ENCODE results near the gene S100A2.
"Not testable (repeated sequence)": the region's sequence is repeated elsewhere in the genome, so short reads cannot be mapped to it uniquely, and the experiment has no call there.

Gene S100A2

DNA sequence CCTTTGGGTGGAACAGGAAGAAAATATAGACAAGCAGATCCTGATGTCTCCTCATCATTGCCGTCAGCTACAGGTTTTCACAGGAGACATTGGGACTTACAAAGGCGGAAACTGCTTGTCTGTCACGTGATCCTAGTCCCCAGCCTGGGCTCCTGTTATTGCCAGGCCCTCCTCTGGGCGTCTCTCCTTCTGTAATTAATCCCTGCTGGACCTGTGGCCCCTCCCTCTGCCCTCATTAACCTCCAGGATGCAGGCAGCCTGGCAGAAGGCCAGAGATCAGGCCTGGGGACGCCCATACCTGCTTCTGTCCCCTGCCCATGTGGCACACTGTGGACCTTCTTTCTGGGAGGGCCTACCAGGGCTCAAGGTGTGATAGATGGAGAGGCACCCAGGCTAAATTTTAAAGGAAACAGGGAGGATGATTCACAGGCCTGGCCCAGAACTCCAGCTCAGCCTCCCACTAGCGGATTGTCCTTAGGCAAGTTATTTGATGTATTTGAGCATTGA lies 27.3 kb downstream of the S100A2 start:
- H3K27ac ChIP-seq, result peak overlapping the region in 16 of 21 experiments; percentile 23 to 100 (median 80)
- no peak overlapping the region for H3K4me3 ChIP-seq

DNA sequence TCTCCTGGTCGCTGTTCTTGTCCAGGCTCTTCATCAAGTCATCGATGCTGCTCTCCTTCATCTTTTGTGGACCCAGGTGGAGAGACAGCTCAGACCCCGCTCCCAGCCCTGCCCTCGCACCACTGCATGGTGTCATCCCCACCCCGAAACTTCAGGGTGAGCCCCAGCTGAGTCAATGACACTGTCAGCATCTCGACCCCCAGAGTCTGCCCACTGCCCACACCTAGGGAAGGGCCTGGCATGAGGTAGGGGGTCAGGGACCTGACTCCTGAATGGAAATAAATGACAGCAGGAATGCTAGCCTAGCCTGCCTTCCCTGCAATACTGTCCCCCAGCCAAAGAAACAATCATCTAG lies 28.3 kb downstream of the S100A2 start:
- Histone ChIP-seq H3K4me3 (no peak overlapping the region), H3K27ac (peak overlapping the region in 15 of 21 experiments; percentile 93 to 100 (median 99))

- Histone ChIP-seq H3K27ac (peak overlapping the region in 20 of 21 experiments; percentile 92 to 100 (median 98)), H3K4me3 (peak overlapping the region; percentile 51 to 92 (median 72))
Measured at GRCh38 chr1:153536671-153537375, 28.8 kb downstream of the S100A2 start.

DNA sequence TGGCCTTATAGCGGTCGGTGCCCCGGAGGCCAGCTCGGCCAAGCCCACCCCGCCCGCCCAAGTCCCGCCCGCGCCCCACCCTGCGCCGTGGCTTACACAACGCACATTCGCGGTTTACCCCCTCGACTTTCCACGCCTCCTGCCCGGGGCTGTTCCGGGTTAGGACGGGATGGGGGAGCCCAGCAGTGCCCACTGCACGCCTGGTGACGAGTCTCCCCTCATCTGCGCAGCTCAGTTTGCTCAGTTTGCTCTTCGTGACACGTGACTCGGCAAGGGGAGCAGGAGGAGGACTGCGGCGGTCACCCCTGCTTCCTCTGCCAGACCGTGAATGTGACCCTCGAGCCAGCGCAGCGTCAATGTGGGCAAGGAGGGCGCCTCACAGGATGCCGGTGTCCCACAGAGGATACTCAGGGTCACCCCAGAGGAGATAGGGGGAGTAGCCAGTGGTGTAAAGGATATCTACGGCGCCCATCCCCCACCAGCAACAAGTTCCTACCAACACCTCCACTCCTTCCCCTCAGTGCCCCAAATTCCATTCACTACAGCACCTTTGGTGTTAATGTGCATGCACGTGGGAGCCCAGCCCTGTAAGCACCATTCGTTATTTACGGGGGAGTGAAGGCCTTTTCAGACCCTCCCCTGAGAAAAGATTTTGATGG lies 29.5 kb downstream of the S100A2 start:
- peak overlapping the region; percentile 51 to 92 (median 72) for H3K4me3 ChIP-seq

DNA sequence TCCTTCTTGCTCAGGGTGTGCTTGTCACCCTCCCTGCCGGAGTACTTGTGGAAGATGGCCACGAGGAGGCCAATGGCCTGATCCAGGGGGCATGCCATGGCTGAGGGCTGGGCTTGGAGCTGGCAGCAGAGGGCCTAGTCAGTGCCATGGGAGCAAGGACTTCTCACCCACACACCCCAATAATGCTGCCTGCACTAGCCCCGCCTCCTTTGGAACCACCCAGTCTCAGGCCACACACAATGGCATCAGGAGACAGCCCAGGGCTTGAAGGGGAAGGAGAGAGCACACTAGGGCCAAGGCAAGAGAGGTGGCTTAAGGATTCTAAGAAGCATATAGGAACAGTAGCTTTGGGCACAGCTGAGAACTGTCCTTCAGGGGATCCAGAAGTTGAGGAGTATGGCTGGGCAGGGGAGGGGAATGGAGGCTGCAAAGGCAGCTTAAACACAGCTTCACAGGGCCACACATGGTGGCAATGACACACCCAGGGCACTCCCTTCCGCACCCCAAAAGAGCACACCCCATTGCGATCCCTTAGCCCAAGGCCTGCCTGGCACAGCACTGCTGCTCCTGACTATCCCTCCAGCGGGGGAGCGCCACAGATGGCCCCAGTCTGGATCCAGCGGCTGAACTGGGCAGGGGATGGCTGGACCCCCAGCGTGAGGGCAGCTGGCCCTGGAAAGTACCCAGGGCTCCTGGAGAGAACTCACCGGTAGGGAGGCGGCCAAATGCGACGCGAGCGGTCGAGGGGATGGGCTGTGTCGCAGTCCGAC lies 30.2 kb downstream of the S100A2 start, which contains the start of gene S100A6:
Gene S100A6, minus strand, starts transcription at position 750 of the 770 bp plus-strand sequence. Its CDS starts 652 bp downstream, at position 98.
- Histone ChIP-seq H3K4me3 (peak within 1 kb of the TSS; percentile 51 to 92 (median 72)), H3K27ac (peak within 1 kb of the TSS; percentile 85 to 100 (median 98))

More for the DNA sequence above, 29.5 kb downstream of the S100A2 start:
- H3K27ac ChIP-seq, result peak overlapping the region; percentile 85 to 100 (median 98)

GRCh38 chr1:153534925-153535241 lies 30.8 kb downstream of the S100A2 start:
- peak overlapping the region; percentile 25 to 100 (median 98) for H3K27ac ChIP-seq
- H3K4me3 ChIP-seq, result peak overlapping the region; percentile 51 to 92 (median 72)

GRCh38 chr1:153534226-153534924 lies 31.3 kb downstream of the S100A2 start:
- Histone ChIP-seq H3K27ac (peak overlapping the region; percentile 42 to 100 (median 98)), H3K4me3 (peak overlapping the region; percentile 51 to 92 (median 72))

DNA sequence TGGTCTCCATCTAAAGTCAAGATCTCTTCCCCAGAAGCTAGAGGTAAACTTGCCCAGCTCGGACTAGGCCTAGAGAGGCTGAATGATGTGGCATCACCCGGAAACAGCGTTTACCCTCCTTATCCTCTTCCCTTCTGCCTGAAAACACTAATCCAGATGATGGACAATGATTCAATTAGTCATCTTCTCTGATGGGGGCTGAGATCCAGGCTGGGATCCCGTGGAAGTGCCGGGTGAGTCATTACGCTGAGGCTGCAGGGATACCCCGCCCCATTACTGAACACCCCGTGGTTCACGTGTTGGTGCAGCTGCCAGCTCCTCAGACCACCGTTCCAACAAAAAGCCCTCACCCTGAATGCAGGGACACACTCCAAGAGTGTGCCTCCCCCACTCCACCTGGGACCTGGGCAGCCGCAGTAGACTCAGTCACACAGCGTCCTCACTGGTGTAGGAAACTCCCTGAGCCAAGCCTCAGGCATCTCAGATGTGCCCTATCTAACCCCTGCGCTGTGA lies 31.9 kb downstream of the S100A2 start:
- H3K27ac ChIP-seq, result peak overlapping the region; percentile 42 to 100 (median 98)
- peak overlapping the region; percentile 51 to 92 (median 72) for H3K4me3 ChIP-seq

DNA sequence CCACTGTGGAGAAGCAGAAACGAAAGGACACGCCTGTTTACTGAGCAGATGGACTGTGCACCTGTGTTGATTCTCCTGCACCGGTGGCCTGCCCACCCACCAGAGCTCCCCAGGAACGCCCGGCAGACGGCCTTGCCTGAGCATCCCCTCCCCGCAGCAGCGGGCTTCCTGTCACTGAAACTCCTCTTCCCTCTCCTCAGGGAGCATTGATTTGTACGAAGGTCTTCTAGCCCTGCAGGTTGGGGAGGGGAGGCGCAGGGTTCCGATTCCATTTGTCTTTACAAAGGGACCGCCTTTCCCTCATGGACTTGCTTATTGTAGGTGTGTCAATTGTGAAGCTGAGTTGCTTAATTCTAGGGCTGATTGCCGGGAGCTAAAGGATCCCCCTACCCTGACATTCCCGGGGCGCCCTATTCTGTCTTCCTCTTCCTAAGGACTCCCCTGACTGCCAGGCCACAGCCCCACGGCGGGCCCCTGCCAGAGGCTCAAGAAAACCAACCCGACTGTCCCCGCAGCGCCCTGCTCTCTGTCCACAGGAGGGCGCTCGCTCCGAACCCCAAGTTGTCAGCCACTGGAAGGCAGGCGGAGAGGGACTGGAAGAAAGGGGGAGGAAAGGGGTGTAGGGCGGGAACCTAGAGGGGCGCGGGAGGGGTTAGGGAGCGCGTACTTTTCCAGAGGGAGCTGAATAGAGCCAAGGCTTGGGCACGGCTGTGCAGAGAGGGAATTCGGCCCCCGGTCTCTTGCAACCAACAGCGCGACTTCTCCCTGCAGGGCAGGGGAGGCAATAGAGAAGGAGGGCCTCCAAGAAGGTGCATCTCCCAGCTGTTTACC lies 32.7 kb downstream of the S100A2 start:
- H3K27ac ChIP-seq, result peak overlapping the region; percentile 16 to 100 (median 98)
- H3K4me3 ChIP-seq, result peak overlapping the region; percentile 13 to 92 (median 60)

GRCh38 chr1:153532181-153532580 lies 33.5 kb downstream of the S100A2 start:
- H3K27ac ChIP-seq, result peak overlapping the region in 18 of 21 experiments; percentile 19 to 100 (median 98)
- peak overlapping the region in 1 of 7 experiments; percentile 92 for H3K4me3 ChIP-seq

DNA sequence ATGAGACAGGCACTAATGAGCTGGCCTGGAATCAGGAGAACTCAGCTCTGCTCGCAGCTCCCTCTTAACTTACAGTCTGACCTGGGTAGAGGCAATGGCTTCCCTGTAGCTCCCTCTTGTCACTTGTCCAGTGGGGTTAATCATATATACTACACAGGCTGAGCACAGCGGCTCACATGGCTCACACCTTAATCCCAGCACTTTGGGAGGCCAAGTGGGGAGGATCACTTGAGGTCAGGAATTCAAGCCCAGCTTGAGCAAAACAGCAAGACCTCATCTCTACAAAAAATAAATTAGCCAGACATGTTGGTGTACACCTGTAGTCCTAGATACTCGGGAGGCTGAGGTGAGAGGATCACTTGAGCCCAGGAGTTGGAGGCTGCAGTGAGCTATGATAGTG lies 34.0 kb downstream of the S100A2 start:
- no peak overlapping the region for H3K4me3 ChIP-seq
- peak overlapping the region in 14 of 21 experiments; percentile 1 to 100 (median 98) for H3K27ac ChIP-seq

- H3K4me3 ChIP-seq, result no peak overlapping the region
- peak overlapping the region in 12 of 21 experiments; percentile 2 to 78 (median 48) for H3K27ac ChIP-seq
Measured at GRCh38 chr1:153527683-153528040, 38.0 kb downstream of the S100A2 start.

- peak overlapping the region in 20 of 21 experiments; percentile 2 to 82 (median 60) for H3K27ac ChIP-seq
- no peak overlapping the region for H3K4me3 ChIP-seq
Measured at GRCh38 chr1:153527023-153527682, 38.5 kb downstream of the S100A2 start.

DNA sequence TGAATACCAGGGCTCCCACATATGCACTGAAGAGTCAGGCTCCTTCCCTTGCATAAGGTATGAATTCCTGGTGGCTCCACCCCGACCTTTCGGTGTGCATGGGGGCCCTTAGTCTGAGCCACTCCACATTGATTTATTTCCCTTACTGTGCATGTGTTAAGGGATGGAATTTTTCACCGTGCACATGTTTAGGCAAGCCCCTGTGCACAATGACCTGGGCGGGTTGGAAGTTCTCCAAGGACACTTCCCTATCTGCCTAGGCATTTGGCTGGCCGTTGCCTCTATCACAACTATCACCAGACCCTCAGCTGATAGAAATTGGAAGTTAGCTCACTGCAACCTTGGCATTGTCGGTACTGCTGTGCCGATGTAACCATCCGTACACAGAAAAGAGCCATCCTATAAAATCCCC lies 39.5 kb downstream of the S100A2 start:
- no peak overlapping the region for H3K4me3 ChIP-seq
- peak overlapping the region in 16 of 21 experiments; percentile 34 to 82 (median 64) for H3K27ac ChIP-seq

DNA sequence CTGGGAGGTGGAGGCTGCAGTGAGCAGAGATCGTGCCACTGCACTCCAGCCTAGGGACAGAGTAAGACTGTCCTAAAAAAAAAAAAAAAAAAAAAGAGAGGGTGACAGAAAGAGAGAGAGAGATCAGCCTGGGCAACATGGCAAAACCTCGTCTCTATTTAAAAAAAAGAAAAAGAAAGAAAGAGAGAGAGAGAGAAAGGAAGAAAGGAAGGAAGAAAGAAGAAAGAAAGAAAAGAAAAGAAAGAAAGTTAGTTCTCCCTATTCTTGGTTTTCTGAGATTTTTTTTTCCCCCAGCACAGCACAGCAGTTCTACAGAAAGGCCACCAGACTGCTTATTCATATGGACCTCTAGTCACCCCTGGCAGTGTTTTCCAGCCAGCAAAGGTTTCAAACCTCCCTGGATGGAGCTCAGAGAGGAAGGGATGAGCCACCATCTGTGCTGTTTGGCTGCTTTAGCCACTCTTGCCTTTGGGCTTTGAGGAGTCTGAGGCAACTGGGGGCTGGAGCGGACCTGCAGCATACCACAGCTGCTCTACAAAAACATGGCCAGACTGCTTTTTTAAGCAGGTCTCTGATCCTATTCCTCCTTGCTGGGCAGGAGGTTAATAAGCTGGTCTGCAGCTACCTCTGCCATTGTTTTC lies 40.4 kb downstream of the S100A2 start:
- Histone ChIP-seq H3K27ac (peak overlapping the region in 19 of 21 experiments; percentile 15 to 82 (median 54)), H3K4me3 (no peak overlapping the region)

DNA sequence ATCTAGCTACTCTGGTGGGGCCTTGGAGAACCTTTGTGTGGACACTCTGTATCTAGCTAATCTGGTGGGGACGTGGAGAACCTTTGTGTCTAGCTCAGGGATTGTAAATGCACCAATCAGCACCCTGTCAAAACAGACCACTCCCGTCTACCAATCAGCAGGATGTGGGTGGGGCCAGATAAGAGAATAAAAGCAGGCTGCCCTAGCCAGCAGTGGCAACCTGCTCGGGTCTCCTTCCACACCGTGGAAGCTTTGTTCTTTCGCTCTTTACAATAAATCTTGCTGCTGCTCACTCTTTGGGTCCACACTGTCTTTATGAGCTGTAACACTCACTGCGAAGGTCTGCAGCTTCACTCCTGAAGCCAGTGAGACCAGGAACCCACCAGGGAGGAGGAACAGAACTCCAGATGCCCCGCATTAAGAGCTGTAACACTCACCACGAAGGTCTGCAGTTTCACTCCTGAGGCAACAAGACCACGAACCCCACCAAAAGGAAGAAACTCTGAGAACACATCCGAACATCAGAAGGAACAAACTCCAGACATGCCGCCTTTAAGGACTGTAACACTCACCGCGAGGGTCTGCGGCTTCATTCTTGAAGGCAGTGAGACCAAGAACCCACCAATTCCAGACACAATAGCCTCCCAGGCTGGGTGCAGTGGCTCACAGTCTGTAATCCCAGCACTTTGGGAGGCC lies 43.1 kb downstream of the S100A2 start:
- not testable (repeated sequence) for H3K4me3 ChIP-seq
- H3K27ac ChIP-seq, result peak overlapping the region in 3 of 21 experiments; percentile 14 to 34 (median 29)

- H3K4me3 ChIP-seq, H3K27ac ChIP-seq: not testable (repeated sequence)
Measured at GRCh38 chr1:153521808-153522207, 43.8 kb downstream of the S100A2 start.

Data from skin epidermis (tissue), 12 donors.